PC-3 (cell line): ENCODE results near the gene ITFG2.

Source experiments
- CTCF ChIP-seq: fragments of 300-600 bp; sonication (generic); conservative IDR thresholded peaks from 2 replicates; pipeline ENCODE4 v1.5.1; 2017; ENCODE audit warnings: antibody characterized with exemption, low read depth, mild to moderate bottlenecking, low read length
- EZH2 ChIP-seq: fragments of 300-600 bp; sonication (generic); IDR thresholded peaks from one replicate; pipeline ENCODE4 v1.6.1; 2017; ENCODE audit warnings: antibody characterized with exemption, mild to moderate bottlenecking, low read length; ENCODE audit not compliant: unreplicated experiment

GRCh38 chr12:2811801-2812200 is 667 bp upstream of the ITFG2 start:
- no peak for TF ChIP-seq CTCF
- TF ChIP-seq EZH2 = no peak
